NCI-H187 treated with DMSO at 0.1 percent for 48 hours (cell line): ENCODE measurements around the gene GALR1.

Experiments
- DNase-seq: peaks from one replicate; lab custom pipeline; 2025; lab: John Stamatoyannopoulos, UW

GALR1 gene

GRCh38 chr18:77321823-77322805 lies 72.5 kb downstream of the GALR1 start:
- DNase-seq: no peak

- DNase-seq: no peak
Observed at GRCh38 chr18:77323640-77324299, 74.1 kb downstream of the GALR1 start.
